Large intestine (tissue), 3 donors: Measurements from ENCODE around the gene UBAC2. TPM values are rescaled to one million over a fixed set of nuclear protein-coding genes. Genes with fewer than 3 reads are reported as not detected.

ENCODE experiments used
- DNase-seq, 2 donors: peaks; one replicate each; pipeline versions ENCODE4 v3.0.0 to v3.0.0-alpha.2; 2013
- H3K27ac ChIP-seq: one replicate; pipeline ENCODE4 v1.5.1; 2013; ENCODE audit warnings: low read length
- H3K27me3 ChIP-seq: 2 replicates; pipeline ENCODE4 v1.6.1; 2013; ENCODE audit warnings: low read length; ENCODE audit not compliant: control insufficient read depth, insufficient read depth
- H3K36me3 ChIP-seq: 2 replicates; pipeline ENCODE4 v1.6.1; 2013; ENCODE audit warnings: low read length; ENCODE audit not compliant: control insufficient read depth, insufficient read depth
- H3K4me1 ChIP-seq: one replicate; pipeline ENCODE4 v1.6.1; 2013; ENCODE audit warnings: low read length; ENCODE audit not compliant: control insufficient read depth, insufficient read depth
- H3K4me3 ChIP-seq: one replicate; pipeline ENCODE4 v1.5.1; 2013; ENCODE audit warnings: low read length
- H3K9me3 ChIP-seq: one replicate; pipeline ENCODE4 v1.6.1; 2013; ENCODE audit warnings: mild to moderate bottlenecking, low read depth, low read length, moderate library complexity; ENCODE audit not compliant: control insufficient read depth
- WGBS: methylation state at CpG from one replicate; pipeline ENCODE4 v1.1.5; 2013; ENCODE audit warnings: low lambda C conversion rate; ENCODE audit not compliant: insufficient coverage; 5-methylcytosine and 5-hydroxymethylcytosine counted together
- polyA plus RNA-seq: library from polyadenylated mRNA; unstranded; fragments of 120-200 nt; gene quantifications from one replicate; pipeline ENCODE4 v1.2.1, GENCODE V29; 2013

UBAC2 gene
- polyA plus RNA-seq, 1 donor, result 77.8 TPM

DNA sequence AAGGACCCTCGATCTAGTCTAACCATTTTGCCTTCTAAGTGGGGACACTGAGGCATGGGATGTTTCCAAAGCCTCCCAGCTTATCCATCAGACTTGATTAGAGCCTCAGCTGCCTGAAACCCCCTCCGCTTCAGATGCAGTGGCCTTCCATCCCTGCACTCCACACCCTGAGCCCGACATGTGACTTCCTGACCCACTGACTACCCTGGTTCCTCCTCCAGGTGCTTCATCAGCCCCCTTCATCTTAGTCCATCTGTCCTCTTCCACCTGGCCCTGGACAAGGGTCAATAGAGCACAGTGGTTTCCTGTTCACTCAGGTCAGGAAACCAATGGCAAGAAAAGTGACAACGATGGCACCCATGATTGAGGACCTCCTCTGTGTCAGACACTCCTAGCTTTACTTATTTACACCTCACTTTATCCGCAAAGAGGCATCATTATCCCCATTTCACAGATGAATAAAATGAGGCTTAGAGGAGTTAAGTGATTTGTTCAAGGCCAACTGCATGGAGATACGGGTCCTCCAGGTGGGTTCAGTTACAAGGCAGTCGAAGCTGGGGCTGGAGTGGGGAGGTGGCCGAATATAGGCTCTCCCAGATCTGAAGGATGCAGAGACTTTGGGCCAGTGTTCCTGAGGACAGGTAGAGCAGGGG is 219.1 kb downstream of the UBAC2 start:
- WGBS, result no CpG with 5 or more reads among the region's 8 CpGs
- peaks cover 2% of the 10 kb centered on the region for H3K27me3 ChIP-seq
- no peak overlapping the region for H3K4me3 ChIP-seq
- no peak overlapping the region for H3K27ac ChIP-seq
- H3K36me3 ChIP-seq, result no peaks in the 10 kb centered on the region
- no peak for DNase-seq
- H3K4me1 ChIP-seq, result no peaks in the 10 kb centered on the region
- no peaks in the 10 kb centered on the region for H3K9me3 ChIP-seq

DNA sequence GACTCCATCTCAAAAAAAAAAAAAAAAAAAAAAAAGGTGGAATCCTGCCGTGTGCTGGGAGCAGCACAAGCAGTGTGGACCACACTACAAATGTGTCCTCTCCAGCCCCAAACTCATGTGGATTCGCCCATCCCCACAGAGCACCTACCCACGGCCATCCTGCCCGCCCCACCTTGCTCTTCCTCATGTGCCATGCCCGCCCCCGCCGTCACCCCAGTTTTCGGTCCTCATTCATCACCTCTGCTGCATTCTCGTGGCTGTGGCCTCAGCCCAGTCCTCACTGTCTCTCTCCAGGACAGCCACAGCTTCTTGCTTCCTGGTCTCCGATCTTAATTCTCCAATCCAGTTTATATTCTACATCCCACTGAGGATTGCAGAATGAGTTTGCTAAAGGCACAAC is 220.6 kb downstream of the UBAC2 start:
- H3K4me1 ChIP-seq, result no peaks in the 10 kb centered on the region
- H3K4me3 ChIP-seq, result no peak overlapping the region
- H3K27me3 ChIP-seq, result peaks cover 2% of the 10 kb centered on the region
- H3K36me3 ChIP-seq, result no peaks in the 10 kb centered on the region
- WGBS, result 83% methylated on average over 1 of the region's 10 CpGs
- H3K9me3 ChIP-seq, result no peaks in the 10 kb centered on the region
- no peak overlapping the region for H3K27ac ChIP-seq
- no peak for DNase-seq

- Histone ChIP-seq H3K27ac (no peak overlapping the region), H3K4me1 (no peaks in the 10 kb centered on the region), H3K9me3 (no peaks in the 10 kb centered on the region), H3K4me3 (no peak overlapping the region), H3K27me3 (peaks cover 2% of the 10 kb centered on the region), H3K36me3 (no peaks in the 10 kb centered on the region)
- WGBS, result no CpG with 5 or more reads among the region's 9 CpGs
- no peak for DNase-seq
Measured at GRCh38 chr13:99421758-99422585, 221.3 kb downstream of the UBAC2 start.

DNA sequence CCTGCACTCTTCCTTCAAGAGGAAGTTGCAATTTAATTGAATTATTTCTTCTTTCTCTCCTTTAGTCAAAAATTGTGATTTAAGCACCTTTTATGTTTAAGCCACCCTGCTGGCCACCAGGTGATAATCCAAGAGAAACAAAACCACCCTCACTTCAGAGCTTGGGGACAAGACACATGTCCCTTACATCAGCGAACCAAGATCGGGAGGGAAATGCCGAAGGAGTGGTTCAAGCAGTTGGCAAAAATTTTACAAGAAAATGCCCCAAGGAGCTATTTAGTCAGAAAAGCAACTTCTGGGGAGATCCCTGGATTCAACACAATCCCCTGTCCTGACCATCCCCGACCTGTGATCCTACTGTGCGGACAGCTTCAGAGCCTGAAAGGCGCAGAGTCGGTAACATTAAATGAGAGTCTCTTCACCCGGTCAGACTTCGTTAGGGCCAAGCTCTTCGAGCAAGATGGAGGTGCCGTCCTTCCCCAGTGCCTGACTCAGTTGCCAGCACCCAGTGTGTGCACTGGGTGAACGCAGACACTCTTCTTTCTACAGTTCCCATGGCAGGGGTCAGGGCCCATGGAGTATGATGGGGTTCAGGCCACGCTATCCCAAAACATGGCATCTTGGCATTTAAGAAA is 222.0 kb downstream of the UBAC2 start:
- no peak overlapping the region for H3K4me3 ChIP-seq
- no peak for DNase-seq
- no peak overlapping the region for H3K27ac ChIP-seq
- no peaks in the 10 kb centered on the region for H3K36me3 ChIP-seq
- no peaks in the 10 kb centered on the region for H3K9me3 ChIP-seq
- no peaks in the 10 kb centered on the region for H3K4me1 ChIP-seq
- peaks cover 2% of the 10 kb centered on the region for H3K27me3 ChIP-seq
- no CpG with 5 or more reads among the region's 13 CpGs for WGBS

DNA sequence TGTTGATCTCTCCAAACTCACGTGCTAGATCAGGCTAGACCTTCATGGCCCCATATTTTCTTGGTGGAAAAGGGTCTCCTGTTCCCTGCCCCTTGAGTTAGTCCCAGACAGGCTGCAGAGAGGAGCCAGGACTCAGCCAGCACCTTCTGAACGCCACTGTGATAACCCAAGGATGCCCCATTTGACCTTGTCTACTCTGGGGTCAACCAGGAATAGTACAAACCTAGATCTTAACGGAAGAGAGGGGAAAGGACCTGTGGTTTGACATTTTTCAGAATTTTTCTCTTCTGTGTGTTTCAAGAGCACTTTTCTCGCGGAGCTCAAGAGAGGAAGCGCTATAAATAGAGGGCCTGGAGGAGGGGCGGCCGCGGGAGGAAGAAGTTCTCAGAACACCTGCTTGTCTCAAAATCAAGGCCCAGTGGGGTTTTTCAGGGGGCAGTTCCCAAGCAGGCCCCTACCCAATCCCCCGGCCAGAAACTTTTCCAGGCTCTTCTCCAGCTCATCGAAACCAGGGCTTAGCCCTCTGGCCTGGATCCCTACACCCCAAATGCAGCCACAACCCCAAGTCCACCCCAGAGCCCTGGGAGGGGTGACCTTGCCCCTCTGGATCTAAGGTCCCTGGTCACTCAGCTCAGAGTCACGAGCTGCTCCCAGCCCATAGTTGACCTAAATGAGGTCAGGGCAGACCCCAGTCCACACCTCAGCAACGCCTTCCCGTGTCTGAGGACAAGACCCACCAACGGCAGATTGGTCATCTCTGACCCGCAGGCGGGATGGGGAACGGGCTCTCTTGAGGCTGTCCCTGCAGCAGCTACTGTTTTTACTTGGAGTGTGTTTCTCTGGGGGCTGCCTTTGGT is 225.1 kb downstream of the UBAC2 start:
- Histone ChIP-seq H3K4me3 (no peak overlapping the region), H3K36me3 (no peaks in the 10 kb centered on the region), H3K4me1 (no peaks in the 10 kb centered on the region), H3K27ac (no peak overlapping the region), H3K9me3 (no peaks in the 10 kb centered on the region), H3K27me3 (no peaks in the 10 kb centered on the region)
- WGBS, result no CpG with 5 or more reads among the region's 18 CpGs
- DNase-seq, result no peak

- WGBS, result no CpG with 5 or more reads among the region's 7 CpGs
- Histone ChIP-seq H3K4me1 (no peaks in the 10 kb centered on the region), H3K4me3 (no peak overlapping the region), H3K27me3 (no peaks in the 10 kb centered on the region), H3K36me3 (no peaks in the 10 kb centered on the region), H3K27ac (no peak overlapping the region), H3K9me3 (no peaks in the 10 kb centered on the region)
- DNase-seq, result no peak
Measured at GRCh38 chr13:99426426-99426825, 225.8 kb downstream of the UBAC2 start.

- no peaks in the 10 kb centered on the region for H3K4me1 ChIP-seq
- H3K27ac ChIP-seq, result no peak overlapping the region
- WGBS, result 100% methylated on average over 2 of the region's 10 CpGs
- no peak for DNase-seq
- H3K36me3 ChIP-seq, result no peaks in the 10 kb centered on the region
- H3K9me3 ChIP-seq, result no peaks in the 10 kb centered on the region
- H3K27me3 ChIP-seq, result no peaks in the 10 kb centered on the region
- no peak overlapping the region for H3K4me3 ChIP-seq
Measured at GRCh38 chr13:99429670-99430069, 229.0 kb downstream of the UBAC2 start.

- Histone ChIP-seq H3K4me1 (peaks cover 5% of the 10 kb centered on the region), H3K27ac (peak overlapping the region; percentile 23), H3K9me3 (no peaks in the 10 kb centered on the region), H3K36me3 (no peaks in the 10 kb centered on the region), H3K27me3 (no peaks in the 10 kb centered on the region), H3K4me3 (no peak overlapping the region)
- DNase-seq, result no peak
- WGBS, result no CpG with 5 or more reads among the region's 18 CpGs
Measured at GRCh38 chr13:99431927-99432608, 231.4 kb downstream of the UBAC2 start.

DNA sequence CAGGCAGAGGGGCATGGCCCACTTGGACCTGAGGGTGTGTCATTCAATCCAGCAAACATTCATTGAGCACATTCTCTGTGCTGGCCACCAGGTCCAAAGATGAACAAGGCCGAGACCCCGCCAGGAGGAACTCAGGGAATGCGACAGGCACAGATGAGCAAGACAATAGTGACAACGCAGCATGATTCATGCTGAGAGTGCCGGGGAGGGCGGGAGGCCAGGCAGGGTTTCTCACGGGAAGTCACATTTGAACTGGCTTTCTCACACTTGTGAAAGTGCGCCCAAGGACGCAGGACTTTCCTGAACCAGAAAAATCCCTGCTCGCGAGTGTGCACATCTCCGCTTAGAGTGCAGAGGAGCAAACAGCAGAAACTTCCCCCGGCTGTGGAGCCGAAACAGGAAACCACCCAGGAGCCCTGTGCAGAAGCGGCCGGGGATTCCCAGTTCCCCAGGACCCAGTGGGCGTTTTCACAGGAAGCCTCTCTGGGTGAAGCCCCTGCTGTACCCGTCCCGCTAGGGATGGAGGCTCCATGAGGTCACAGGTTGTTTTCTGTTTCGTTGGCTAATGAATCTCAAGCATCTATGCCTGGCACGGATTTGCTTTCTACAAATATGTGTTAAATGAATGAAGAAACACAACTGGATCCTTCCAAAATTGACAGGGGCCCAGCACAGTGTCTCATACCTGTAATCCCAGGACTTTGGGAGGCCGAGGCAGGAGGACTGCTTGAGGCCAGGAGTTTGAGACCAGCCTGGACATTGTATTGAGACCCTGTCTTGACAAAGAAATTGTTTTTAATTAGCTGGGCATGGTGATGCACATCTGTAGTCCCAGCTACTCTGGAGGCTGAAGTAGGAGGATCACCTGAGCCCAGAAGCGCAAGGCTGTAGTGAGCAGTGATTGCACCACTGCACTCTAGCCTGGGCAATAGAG is 232.2 kb downstream of the UBAC2 start:
- Histone ChIP-seq H3K27me3 (no peaks in the 10 kb centered on the region), H3K4me3 (no peak overlapping the region), H3K36me3 (no peaks in the 10 kb centered on the region), H3K4me1 (peaks cover 9% of the 10 kb centered on the region), H3K9me3 (no peaks in the 10 kb centered on the region), H3K27ac (peak overlapping the region; percentile 23)
- DNase-seq, result peak; percentile 41 to 57
- 40% methylated on average over 1 of the region's 23 CpGs for WGBS
